Caco-2 (cell line): ENCODE results near the gene MIS12. TPM values are rescaled to one million over a fixed set of nuclear protein-coding genes. Genes with fewer than 3 reads are reported as not detected.

Experiments
- BruUV-seq: library from RNA; stranded (reverse); fragments of 400-500 nt; replicated peaks from 2 replicates; lab custom pipeline; 2021; lab: Mats Ljungman, UMichigan
- CTCF ChIA-PET: fragments of 300-600 bp; sonication (Branson Sonifier 250); formaldehyde crosslinking; loops from one replicate; lab custom pipeline; 2022; ENCODE audit warnings: antibody characterized with exemption; lab: Charles Lee
- POLR2A ChIA-PET: fragments of 300-600 bp; sonication (Branson Sonifier 250); formaldehyde crosslinking; loops from one replicate; lab custom pipeline; 2022; ENCODE audit warnings: antibody characterized with exemption; lab: Charles Lee
- DNase-seq, 2 experiments: peaks; one replicate each; pipeline versions ENCODE4 v3.0.0 to v3.0.0-alpha.2; 2020 to 2022
- H3K27me3 ChIP-seq: replicated peaks from 2 replicates; pipeline ENCODE4 v1.6.0; 2011; ENCODE audit warnings: low read length; ENCODE audit not compliant: control insufficient read depth, insufficient read depth
- H3K36me3 ChIP-seq: 2 replicates; pipeline ENCODE4 v1.5.1; 2011; ENCODE audit warnings: low read length; ENCODE audit not compliant: control insufficient read depth, insufficient read depth
- H3K4me1 ChIP-seq: fragments of 250-450 bp; sonication (Bioruptor Pico); 2 replicates; pipeline ENCODE4 v1.5.1; 2020; ENCODE audit warnings: mild to moderate bottlenecking
- H3K4me3 ChIP-seq: 2 replicates; pipeline ENCODE4 v1.5.1; 2011; ENCODE audit warnings: low read depth, mild to moderate bottlenecking, control low read depth, low read length
- H3K9me3 ChIP-seq: fragments of 250-450 bp; sonication (Bioruptor Pico); 2 replicates; pipeline ENCODE4 v1.5.1; 2020; ENCODE audit warnings: mild to moderate bottlenecking, moderate library complexity
- H3K27ac Mint-ChIP-seq: one replicate; pipeline ENCODE4 v1.8.0; 2022; ENCODE audit warnings: mixed read lengths; ENCODE audit not compliant: unreplicated experiment
- H3K27me3 Mint-ChIP-seq: one replicate; pipeline ENCODE4 v1.8.0; 2022; ENCODE audit warnings: mixed read lengths; ENCODE audit not compliant: insufficient read depth, unreplicated experiment
- H3K36me3 Mint-ChIP-seq: one replicate; pipeline ENCODE4 v1.8.0; 2022; ENCODE audit warnings: mild to moderate bottlenecking, mixed read lengths; ENCODE audit not compliant: insufficient read depth, unreplicated experiment
- H3K4me1 Mint-ChIP-seq: one replicate; pipeline ENCODE4 v1.8.0; 2022; ENCODE audit warnings: low read depth, mixed read lengths; ENCODE audit not compliant: unreplicated experiment
- H3K4me3 Mint-ChIP-seq: one replicate; pipeline ENCODE4 v1.8.0; 2022; ENCODE audit warnings: mild to moderate bottlenecking, moderate library complexity, mixed read lengths; ENCODE audit not compliant: unreplicated experiment
- H3K9me3 Mint-ChIP-seq: one replicate; pipeline ENCODE4 v1.8.0; 2022; ENCODE audit warnings: mixed read lengths; ENCODE audit not compliant: unreplicated experiment
- intact Hi-C: fragments of 100-400 bp; cut with micrococcal nuclease; formaldehyde crosslinking; loops from one replicate; pipeline ENCODE4 v1.10.0; 2022; ENCODE audit not compliant: unreplicated experiment
- total RNA-seq: library from RNA; stranded (reverse); gene quantifications from 2 replicates; pipeline ENCODE4 v1.2.3, GENCODE V29; 2022
- TF ChIP-seq, protein P1 (sequence below), 2 experiments: fragments of 200-600 bp in 1 of 2; IDR thresholded peaks; 1 replicate in 1 of 2; 2 replicates in 1 of 2; pipeline versions ENCODE4 v1.5.1 to v1.8.0; 2011 to 2022; ENCODE audit warnings: antibody characterized with exemption in 1 of 2, control low read depth in 1 of 2, inconsistent platforms in 1 of 2, low read depth in 1 of 2, low read length in 1 of 2, mild to moderate bottlenecking in 1 of 2, moderate library complexity in 1 of 2; ENCODE audit not compliant: insufficient read depth in 1 of 2, severe bottlenecking in 1 of 2, unreplicated experiment in 1 of 2

MIS12 gene
- total RNA-seq, 1 experiment from 2014 or later, result 11.7 TPM

DNA sequence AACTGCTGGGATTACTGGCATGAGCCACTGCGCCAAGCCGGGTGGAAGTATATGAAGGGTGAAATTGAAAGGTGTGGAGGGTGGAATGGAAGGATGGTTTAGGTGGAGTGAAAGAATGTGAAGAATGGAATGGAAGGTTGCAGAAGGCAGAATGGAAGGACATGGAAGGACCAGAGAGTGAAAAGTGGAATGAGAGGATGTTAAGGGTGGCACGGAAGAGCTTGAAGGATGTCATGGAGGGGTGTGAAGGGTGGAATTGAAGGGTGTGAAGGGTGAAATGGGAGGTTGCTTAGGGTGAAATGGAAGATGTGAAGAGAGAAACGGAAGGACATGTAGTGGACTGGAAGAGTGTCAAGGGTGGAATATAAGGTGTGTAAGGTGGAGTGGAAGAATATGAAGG lies 16.2 kb downstream of the MIS12 start:
- Mint-ChIP-seq H3K4me1 (no peaks in the 10 kb centered on the region), H3K4me3 (no peak overlapping the region), H3K27ac (no peak overlapping the region), H3K36me3 (no peaks in the 10 kb centered on the region), H3K27me3 (no peaks in the 10 kb centered on the region), H3K9me3 (no peaks in the 10 kb centered on the region)
- TF ChIP-seq, protein P1, sequence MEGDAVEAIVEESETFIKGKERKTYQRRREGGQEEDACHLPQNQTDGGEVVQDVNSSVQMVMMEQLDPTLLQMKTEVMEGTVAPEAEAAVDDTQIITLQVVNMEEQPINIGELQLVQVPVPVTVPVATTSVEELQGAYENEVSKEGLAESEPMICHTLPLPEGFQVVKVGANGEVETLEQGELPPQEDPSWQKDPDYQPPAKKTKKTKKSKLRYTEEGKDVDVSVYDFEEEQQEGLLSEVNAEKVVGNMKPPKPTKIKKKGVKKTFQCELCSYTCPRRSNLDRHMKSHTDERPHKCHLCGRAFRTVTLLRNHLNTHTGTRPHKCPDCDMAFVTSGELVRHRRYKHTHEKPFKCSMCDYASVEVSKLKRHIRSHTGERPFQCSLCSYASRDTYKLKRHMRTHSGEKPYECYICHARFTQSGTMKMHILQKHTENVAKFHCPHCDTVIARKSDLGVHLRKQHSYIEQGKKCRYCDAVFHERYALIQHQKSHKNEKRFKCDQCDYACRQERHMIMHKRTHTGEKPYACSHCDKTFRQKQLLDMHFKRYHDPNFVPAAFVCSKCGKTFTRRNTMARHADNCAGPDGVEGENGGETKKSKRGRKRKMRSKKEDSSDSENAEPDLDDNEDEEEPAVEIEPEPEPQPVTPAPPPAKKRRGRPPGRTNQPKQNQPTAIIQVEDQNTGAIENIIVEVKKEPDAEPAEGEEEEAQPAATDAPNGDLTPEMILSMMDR (IDR thresholded peaks at IDR 0.05; ENCODE audit: insufficient read depth in 1 of 2, low read depth in 1 of 2, low read length in 1 of 2, severe bottlenecking in 1 of 2, unreplicated experiment in 1 of 2), result no peak
- H3K27me3 ChIP-seq, result no peaks in the 10 kb centered on the region
- H3K36me3 ChIP-seq, result no peaks in the 10 kb centered on the region
- intact Hi-C loops, result no loop called here
- H3K4me1 ChIP-seq, result no peaks in the 10 kb centered on the region
- ChIA-PET POLR2A (no interaction called here), CTCF (no interaction called here)
- DNase-seq, result no peak
- no peaks in the 10 kb centered on the region for H3K9me3 ChIP-seq
- no TSS peak for BruUV-seq
- H3K4me3 ChIP-seq, result no peak overlapping the region

DNA sequence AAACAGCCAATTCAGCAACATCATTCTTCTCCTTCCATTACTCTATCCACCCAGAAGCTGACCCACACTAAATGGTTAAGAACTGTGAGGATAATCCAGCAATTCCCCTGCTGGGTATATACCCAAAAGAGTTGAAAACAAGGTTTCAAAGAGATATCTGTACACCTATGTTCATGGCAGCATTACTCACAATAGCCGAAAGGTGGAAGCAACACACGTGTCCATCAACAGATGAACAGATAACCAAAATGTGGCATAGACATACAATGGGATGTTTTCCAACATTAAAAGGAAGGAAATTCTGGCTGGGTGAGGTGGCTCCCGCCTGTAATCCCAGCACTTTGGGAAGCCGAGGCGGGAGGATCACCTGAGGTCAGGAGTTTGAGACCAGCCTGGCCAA lies 19.9 kb downstream of the MIS12 start:
- intact Hi-C loops, result no loop called here

DNA sequence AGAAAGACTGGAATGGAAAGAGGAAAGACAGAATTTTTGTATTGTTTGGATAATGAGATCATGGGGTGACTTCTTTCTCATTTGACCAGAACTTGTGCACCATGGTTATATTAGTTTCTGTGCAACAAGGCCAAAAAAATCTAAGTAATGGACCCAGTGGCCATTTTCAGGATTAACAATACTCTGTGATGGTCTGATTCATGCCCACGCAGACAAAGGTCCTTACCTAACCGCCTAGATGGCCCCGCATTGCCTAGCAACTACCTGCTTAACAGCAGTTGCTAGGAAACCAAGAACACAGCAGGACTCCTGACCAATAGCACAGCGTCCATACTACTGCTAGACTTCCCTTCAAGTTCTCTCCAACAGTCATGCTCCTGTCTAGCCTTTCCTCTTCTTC lies 22.4 kb downstream of the MIS12 start:
- POLR2A ChIA-PET, result no interaction called here
- intact Hi-C loops, result no loop called here
- H3K27me3 Mint-ChIP-seq, result no peaks in the 10 kb centered on the region

More for the DNA sequence above, 19.9 kb downstream of the MIS12 start:
- Mint-ChIP-seq H3K4me3 (no peak overlapping the region), H3K27me3 (no peaks in the 10 kb centered on the region), H3K36me3 (no peaks in the 10 kb centered on the region), H3K9me3 (no peaks in the 10 kb centered on the region), H3K27ac (no peak overlapping the region), H3K4me1 (no peaks in the 10 kb centered on the region)
- Histone ChIP-seq H3K4me3 (no peak overlapping the region), H3K27me3 (no peaks in the 10 kb centered on the region), H3K4me1 (no peaks in the 10 kb centered on the region), H3K36me3 (no peaks in the 10 kb centered on the region), H3K9me3 (no peaks in the 10 kb centered on the region)
- TF ChIP-seq, protein P1 (IDR thresholded peaks at IDR 0.05; ENCODE audit: insufficient read depth in 1 of 2, low read depth in 1 of 2, low read length in 1 of 2, severe bottlenecking in 1 of 2, unreplicated experiment in 1 of 2), result no peak
- ChIA-PET POLR2A (no interaction called here), CTCF (no interaction called here)
- DNase-seq, result no peak
- BruUV-seq, result no TSS peak

More for the DNA sequence above, 22.4 kb downstream of the MIS12 start:
- H3K9me3 Mint-ChIP-seq, result no peaks in the 10 kb centered on the region
- TF ChIP-seq, protein P1 (IDR thresholded peaks at IDR 0.05; ENCODE audit: insufficient read depth in 1 of 2, low read depth in 1 of 2, low read length in 1 of 2, severe bottlenecking in 1 of 2, unreplicated experiment in 1 of 2), result no peak
- CTCF ChIA-PET, result no interaction called here
- H3K27me3 ChIP-seq, result no peaks in the 10 kb centered on the region
- H3K4me1 ChIP-seq, result no peaks in the 10 kb centered on the region
- no peak overlapping the region for H3K4me3 Mint-ChIP-seq
- H3K4me1 Mint-ChIP-seq, result no peaks in the 10 kb centered on the region
- no peak overlapping the region for H3K4me3 ChIP-seq
- DNase-seq, result no peak
- no peaks in the 10 kb centered on the region for H3K36me3 ChIP-seq
- no peaks in the 10 kb centered on the region for H3K9me3 ChIP-seq
- BruUV-seq, result no TSS peak
- H3K36me3 Mint-ChIP-seq, result no peaks in the 10 kb centered on the region
- H3K27ac Mint-ChIP-seq, result no peak overlapping the region
